HCT116 (cell line): ENCODE data around the gene AMOTL2. TPM values are rescaled to one million over a fixed set of nuclear protein-coding genes. Genes with fewer than 3 reads are reported as not detected.

Source experiments
- ATAC-seq: fragments of 200-7000 bp; cut with Tn5 transposase; 2 replicates; pipeline ENCODE4 v1.9.1; 2020; ENCODE audit warnings: mild to moderate bottlenecking, moderate library complexity
- BruUV-seq: library from RNA; stranded (reverse); fragments of 400-500 nt; replicated peaks from 2 replicates; lab custom pipeline; 2021; lab: Mats Ljungman, UMichigan
- CTCF ChIA-PET: fragments of 300-600 bp; sonication (Branson Sonifier 250); formaldehyde crosslinking; loops from one replicate; lab custom pipeline; 2021; ENCODE audit warnings: antibody characterized with exemption; lab: Charles Lee
- POLR2A ChIA-PET: fragments of 300-600, 350-600 bp; sonication (Branson Sonifier 250); formaldehyde crosslinking; loops from one replicate; lab custom pipeline; 2021; ENCODE audit warnings: antibody characterized with exemption; lab: Charles Lee
- RAD21 ChIA-PET, 2 experiments: fragments of 300-600 bp; sonication (Branson Sonifier 250); formaldehyde crosslinking; loops; one replicate each; lab custom pipeline; 2023; ENCODE audit warnings: low total read pairs in 2 of 2; ENCODE audit not compliant: uncharacterized antibody in 2 of 2, unreplicated experiment in 2 of 2, low non-redundant PET in 1 of 2; lab: Charles Lee
- DNase-seq: peaks from one replicate; pipeline ENCODE4 v3.0.0-alpha.2; 2010; ENCODE audit warnings: low read depth, low spot score
- H2AFZ ChIP-seq: fragments of 200-600 bp; shearing (Covaris generic), sonication (generic); 2 replicates; pipeline ENCODE4 v1.6.1; 2017; ENCODE audit warnings: low read depth, mixed run types, mixed read lengths, antibody characterized with exemption, low read length; ENCODE audit not compliant: poor library complexity, severe bottlenecking
- H3K27ac ChIP-seq: 2 replicates; pipeline ENCODE4 v1.5.1; 2012; ENCODE audit warnings: low read depth, low read length
- H3K27me3 ChIP-seq: fragments of 200-600 bp; sonication (generic); 2 replicates; pipeline ENCODE4 v1.6.1; 2016; ENCODE audit warnings: mixed run types, low read length, mixed read lengths; ENCODE audit not compliant: insufficient read depth
- H3K36me3 ChIP-seq, 2 experiments: fragments of 200-500 bp in 1 of 2; fragments of 200-600 bp in 1 of 2; sonication (Bioruptor generic) in 1 of 2; sonication (generic) in 1 of 2; 2 replicates each; pipeline versions ENCODE4 v1.5.1 to v1.6.1; 2014 to 2016; ENCODE audit warnings: low read length in 2 of 2, inconsistent platforms in 1 of 2, mixed read lengths in 1 of 2, mixed run types in 1 of 2; ENCODE audit not compliant: insufficient read depth in 2 of 2, control insufficient read depth in 1 of 2
- H3K4me1 ChIP-seq, 2 experiments: fragments of 200-600 bp in 1 of 2; sonication (generic) in 1 of 2; 2 replicates each; pipeline versions ENCODE4 v1.5.1 to v1.6.1; 2012 to 2017; ENCODE audit warnings: low read length in 2 of 2, inconsistent platforms in 1 of 2, mild to moderate bottlenecking in 1 of 2, mixed read lengths in 1 of 2, mixed run types in 1 of 2, moderate library complexity in 1 of 2; ENCODE audit not compliant: insufficient read depth in 2 of 2, control insufficient read depth in 1 of 2
- H3K4me2 ChIP-seq: fragments of 200-600 bp; sonication (generic); 2 replicates; pipeline ENCODE4 v1.6.1; 2017; ENCODE audit warnings: mixed run types, low read length, mixed read lengths
- H3K4me3 ChIP-seq, 2 experiments: fragments of 200-600 bp in 1 of 2; sonication (generic) in 1 of 2; replicated peaks in 1 of 2; 2 replicates each; pipeline ENCODE4 v1.5.1; 2011 to 2016; ENCODE audit warnings: low read length in 2 of 2, control low read depth in 1 of 2, low read depth in 1 of 2, mild to moderate bottlenecking in 1 of 2, mixed read lengths in 1 of 2, mixed run types in 1 of 2
- H3K79me2 ChIP-seq: fragments of 200-600 bp; sonication (generic); 2 replicates; pipeline ENCODE4 v1.6.1; 2017; ENCODE audit warnings: mild to moderate bottlenecking, mixed run types, low read length, moderate library complexity, mixed read lengths; ENCODE audit not compliant: insufficient read depth
- H3K9ac ChIP-seq: fragments of 200-600 bp; sonication (generic); 2 replicates; pipeline ENCODE4 v1.6.1; 2016; ENCODE audit warnings: low read length, mixed read lengths
- H3K9me2 ChIP-seq: fragments of 200-600 bp; sonication (generic), shearing (Covaris generic); 2 replicates; pipeline ENCODE4 v1.6.1; 2017; ENCODE audit warnings: mixed run types, mild to moderate bottlenecking, moderate library complexity; ENCODE audit not compliant: insufficient read depth
- H3K9me3 ChIP-seq, 2 experiments: fragments of 200-500 bp in 1 of 2; fragments of 200-600 bp in 1 of 2; sonication (Bioruptor generic) in 1 of 2; sonication (generic) in 1 of 2; 2 replicates each; pipeline ENCODE4 v1.6.1; 2014 to 2017; ENCODE audit warnings: low read length in 2 of 2, mixed read lengths in 2 of 2, inconsistent platforms in 1 of 2, low read depth in 1 of 2, mild to moderate bottlenecking in 1 of 2, mixed run types in 1 of 2, moderate library complexity in 1 of 2; ENCODE audit not compliant: control insufficient read depth in 1 of 2, insufficient read depth in 1 of 2
- H4K20me1 ChIP-seq: fragments of 200-600 bp; sonication (generic), shearing (Covaris generic); 2 replicates; pipeline ENCODE4 v1.6.1; 2017; ENCODE audit warnings: mixed run types, mild to moderate bottlenecking, moderate library complexity; ENCODE audit not compliant: insufficient read depth
- ATF3 ChIP-seq: IDR thresholded peaks from 2 replicates; pipeline ENCODE4 v1.6.1; 2012
- EGR1 ChIP-seq: IDR thresholded peaks from 2 replicates; pipeline ENCODE4 v1.6.1; 2012; ENCODE audit warnings: low read depth
- ELF1 ChIP-seq: IDR thresholded peaks from 2 replicates; pipeline ENCODE4 v1.6.1; 2012; ENCODE audit warnings: low read depth, borderline replicate concordance
- EZH2phosphoT487 ChIP-seq: fragments of 200-600 bp; IDR thresholded peaks from 2 replicates; pipeline ENCODE4 v1.6.1; 2018; ENCODE audit warnings: antibody characterized with exemption, borderline replicate concordance
- JUND ChIP-seq: IDR thresholded peaks from 2 replicates; pipeline ENCODE4 v1.6.1; 2012
- POLR2AphosphoS5 ChIP-seq: IDR thresholded peaks from 2 replicates; pipeline ENCODE4 v1.6.1; 2011; ENCODE audit warnings: mild to moderate bottlenecking, low read depth, low read length, moderate library complexity
- SP1 ChIP-seq: IDR thresholded peaks from 2 replicates; pipeline ENCODE4 v1.6.1; 2012; ENCODE audit warnings: low read depth
- intact Hi-C: fragments of 100-400 bp; cut with micrococcal nuclease; formaldehyde crosslinking; loops from 2 replicates; pipeline ENCODE4 v1.10.0; 2022
- total RNA-seq: library from RNA; stranded (reverse); gene quantifications from one replicate; pipeline ENCODE4 v1.2.1, GENCODE V29; 2021; ENCODE audit not compliant: unreplicated experiment
- TF ChIP-seq, protein P1 (sequence below): IDR thresholded peaks from 2 replicates; pipeline ENCODE4 v1.6.1; 2012

The AMOTL2 gene
- total RNA-seq, 1 experiment from 2014 or later = 54.0 TPM

GRCh38 chr3:134322286-134322685, 52.0 kb downstream of the AMOTL2 start:
- Histone ChIP-seq H3K36me3 (no peaks in the 10 kb centered on the region), H4K20me1 (no peaks in the 10 kb centered on the region), H3K79me2 (no peaks in the 10 kb centered on the region), H3K9me3 (no peaks in the 10 kb centered on the region), H3K27ac (no peak overlapping the region), H3K27me3 (no peaks in the 10 kb centered on the region), H3K9ac (no peak overlapping the region), H3K9me2 (no peaks in the 10 kb centered on the region), H2AFZ (no peak overlapping the region), H3K4me2 (no peak overlapping the region), H3K4me1 (peaks cover 27 to 47% of the 10 kb centered on the region in 2 experiments), H3K4me3 (no peak overlapping the region)
- intact Hi-C loops = no loop called here
- RAD21 ChIA-PET = no interaction called here
- TF ChIP-seq POLR2AphosphoS5 (no peak), SP1 (0 out of 2 replicates have a peak, but pooled peaks have one; percentile 8), EGR1 (no peak), ELF1 (no peak), EZH2phosphoT487 (no peak), JUND (no peak)
- TF ChIP-seq, protein P1, sequence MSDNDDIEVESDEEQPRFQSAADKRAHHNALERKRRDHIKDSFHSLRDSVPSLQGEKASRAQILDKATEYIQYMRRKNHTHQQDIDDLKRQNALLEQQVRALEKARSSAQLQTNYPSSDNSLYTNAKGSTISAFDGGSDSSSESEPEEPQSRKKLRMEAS = no peak
- ATAC-seq (no peak), DNase-seq (no peak)
- POLR2A ChIA-PET = interaction anchor here (0.8 kb wide), 1 partner anchor 42 kb away, joined by 3 read pairs; no protein-coding TSS in a partner anchor
- no TSS peak for BruUV-seq
- CTCF ChIA-PET = interaction anchor here (1.4 kb wide), 1 partner anchor 9 kb away, joined by 5 read pairs; no protein-coding TSS in a partner anchor

DNA sequence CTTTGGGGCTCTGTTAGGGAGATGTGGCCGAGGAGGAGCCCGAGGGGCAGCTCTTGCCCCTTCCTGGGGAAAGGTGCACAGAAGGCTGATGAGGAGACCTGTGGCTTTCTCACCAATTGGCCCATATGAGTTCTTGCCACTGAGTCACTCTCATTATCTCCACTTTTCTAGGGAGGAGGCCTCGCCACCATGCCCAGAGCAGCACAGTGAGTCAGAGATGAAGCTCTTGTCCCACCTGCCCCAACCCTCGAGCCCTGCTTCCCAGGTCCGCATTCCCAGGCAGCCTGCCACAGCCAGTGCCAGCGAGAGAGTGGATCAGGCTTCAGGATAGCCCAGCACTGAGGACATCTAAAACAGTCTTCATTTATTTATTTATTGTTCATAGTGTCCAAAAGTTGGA, 53.5 kb downstream of the AMOTL2 start:
- peak overlapping the region; percentile 77 for H3K4me2 ChIP-seq
- peak overlapping the region; percentile 42 for H3K9ac ChIP-seq
- peaks cover 23 to 47% of the 10 kb centered on the region in 2 experiments for H3K4me1 ChIP-seq
- CTCF ChIA-PET = no interaction called here
- POLR2A ChIA-PET = no interaction called here
- RAD21 ChIA-PET = no interaction called here
- no peaks in the 10 kb centered on the region for H3K9me3 ChIP-seq
- H2AFZ ChIP-seq = peak overlapping the region; percentile 92
- TF ChIP-seq POLR2AphosphoS5 = peak; percentile 43; the same call in 1 of the 2 replicates
- TF ChIP-seq JUND = no peak
- TF ChIP-seq ATF3 = no peak
- TF ChIP-seq, all 23 proteins: peak for 1
- H4K20me1 ChIP-seq = no peaks in the 10 kb centered on the region
- no peaks in the 10 kb centered on the region for H3K9me2 ChIP-seq
- ATAC-seq = peak; percentile 84
- no peaks in the 10 kb centered on the region for H3K79me2 ChIP-seq
- peak overlapping the region; percentile 28 for H3K27ac ChIP-seq
- H3K27me3 ChIP-seq = no peaks in the 10 kb centered on the region
- BruUV-seq = no TSS peak
- intact Hi-C loops = no loop called here
- H3K36me3 ChIP-seq = no peaks in the 10 kb centered on the region
- peak overlapping the region in 1 of 2 experiments; percentile 25; a peak in 2 of 4 replicates for H3K4me3 ChIP-seq
- DNase-seq = peak; percentile 60
